Measurements from ENCODE around the gene NEK4.

NEK4 gene

DNA sequence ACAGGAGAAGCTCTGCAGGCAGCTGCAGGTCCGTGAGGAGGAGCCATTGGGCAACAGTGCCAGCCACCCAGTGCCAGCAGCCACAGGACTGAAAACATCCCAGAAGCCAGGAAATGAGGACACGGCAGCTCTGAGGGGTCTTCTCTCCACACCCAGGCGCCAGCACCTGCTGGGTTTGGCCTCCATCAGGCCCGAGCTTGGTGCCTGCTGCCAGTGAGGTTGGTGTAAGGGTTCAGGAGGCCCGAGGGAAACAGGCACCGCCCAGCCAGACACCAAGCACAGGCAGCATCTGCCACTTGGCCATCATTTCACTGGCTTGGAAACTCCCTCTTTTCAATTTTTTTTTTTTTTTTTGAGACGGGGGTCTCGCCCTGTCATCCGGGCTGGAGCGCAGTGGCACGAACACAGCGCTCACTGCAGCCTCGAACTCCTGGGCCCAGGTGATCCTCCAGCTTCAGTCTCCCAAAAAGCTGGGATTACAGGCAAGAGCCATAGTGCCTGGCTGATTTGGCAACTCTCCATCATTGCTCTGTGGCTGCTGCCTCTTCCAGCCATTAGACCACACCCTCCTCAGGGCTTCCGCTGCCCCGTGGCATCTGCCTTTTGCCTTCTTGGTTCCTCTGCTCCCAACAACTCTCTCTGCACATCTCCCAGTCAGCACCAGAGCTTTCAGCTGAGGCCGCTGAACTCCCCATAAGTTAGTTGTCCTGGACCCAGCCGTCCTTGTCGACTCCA is 22.4 kb upstream of the NEK4 start:
- DNase-seq (ENCODE audit: low read depth, low spot score), result no peak

DNA sequence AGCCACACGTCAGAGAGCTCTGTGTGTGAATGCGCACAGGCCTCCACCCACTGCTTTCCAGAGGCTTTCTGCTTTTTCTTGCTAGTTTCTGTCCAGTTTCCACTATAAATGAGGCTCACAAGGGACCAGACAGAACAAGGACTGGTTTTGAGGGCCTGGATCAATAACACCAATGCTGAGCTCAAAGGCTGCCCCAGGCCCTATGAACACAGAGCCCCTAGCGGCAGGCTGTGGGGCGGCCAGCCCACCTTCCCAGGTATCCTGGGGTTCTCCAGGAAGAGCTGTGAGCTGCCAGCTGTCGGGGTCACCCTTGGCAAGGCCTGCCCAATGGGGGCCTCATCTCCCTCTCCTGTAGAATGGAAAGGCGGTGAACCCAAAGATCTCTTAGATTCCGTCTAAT is 21.7 kb upstream of the NEK4 start:
- DNase-seq (ENCODE audit: low read depth, low spot score), result no peak

GRCh38 chr3:52791928-52792327 is 21.2 kb upstream of the NEK4 start:
- DNase-seq (ENCODE audit: low read depth, low spot score), result no peak

DNA sequence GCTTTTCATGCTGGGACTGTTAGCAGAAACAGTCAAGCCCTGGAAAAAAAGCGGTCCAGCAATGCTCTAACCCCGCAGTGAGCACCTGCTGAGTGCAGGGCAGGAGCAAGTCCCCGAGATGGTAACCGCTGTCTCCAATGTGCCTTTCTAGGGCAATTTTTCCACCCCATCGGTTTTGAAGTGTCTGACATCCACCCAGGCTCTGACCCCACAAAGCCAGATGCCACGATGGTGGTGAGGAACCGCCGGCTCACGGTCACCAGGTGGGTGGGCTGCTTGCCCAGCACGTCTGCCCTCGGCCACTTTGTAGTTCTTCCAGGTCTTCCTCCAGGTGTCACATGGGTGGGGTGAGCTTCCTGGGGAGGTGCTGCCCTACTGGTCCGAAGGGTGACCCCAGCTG is 20.6 kb upstream of the NEK4 start:
- DNase-seq (ENCODE audit: low read depth, low spot score), result no peak

DNA sequence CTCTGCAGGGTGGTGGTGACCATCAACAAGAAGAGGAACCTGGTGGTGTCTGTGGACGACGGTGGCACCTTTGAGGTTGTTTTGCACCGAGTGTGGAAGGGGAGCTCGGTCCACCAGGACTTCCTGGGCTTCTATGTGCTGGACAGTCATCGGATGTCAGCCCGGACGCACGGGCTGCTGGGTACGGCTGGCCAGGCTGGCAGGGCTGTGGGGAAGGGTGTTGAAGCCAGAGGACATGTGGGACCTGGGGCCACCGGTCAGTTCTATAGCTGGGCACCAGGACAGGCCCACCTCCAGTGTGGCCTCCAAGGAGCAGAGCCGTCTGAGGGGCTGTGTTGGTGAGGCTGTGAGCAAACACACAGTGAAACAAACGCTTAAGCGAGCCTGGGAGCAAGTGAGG is 20.0 kb upstream of the NEK4 start:
- no peak for DNase-seq (ENCODE audit: low read depth, low spot score)

- DNase-seq (ENCODE audit: low read depth, low spot score), result no peak
Observed at GRCh38 chr3:52790337-52790736, 19.6 kb upstream of the NEK4 start.

- DNase-seq (ENCODE audit: low read depth, low spot score), result no peak
Observed at GRCh38 chr3:52789746-52790040, 19.0 kb upstream of the NEK4 start.

DNA sequence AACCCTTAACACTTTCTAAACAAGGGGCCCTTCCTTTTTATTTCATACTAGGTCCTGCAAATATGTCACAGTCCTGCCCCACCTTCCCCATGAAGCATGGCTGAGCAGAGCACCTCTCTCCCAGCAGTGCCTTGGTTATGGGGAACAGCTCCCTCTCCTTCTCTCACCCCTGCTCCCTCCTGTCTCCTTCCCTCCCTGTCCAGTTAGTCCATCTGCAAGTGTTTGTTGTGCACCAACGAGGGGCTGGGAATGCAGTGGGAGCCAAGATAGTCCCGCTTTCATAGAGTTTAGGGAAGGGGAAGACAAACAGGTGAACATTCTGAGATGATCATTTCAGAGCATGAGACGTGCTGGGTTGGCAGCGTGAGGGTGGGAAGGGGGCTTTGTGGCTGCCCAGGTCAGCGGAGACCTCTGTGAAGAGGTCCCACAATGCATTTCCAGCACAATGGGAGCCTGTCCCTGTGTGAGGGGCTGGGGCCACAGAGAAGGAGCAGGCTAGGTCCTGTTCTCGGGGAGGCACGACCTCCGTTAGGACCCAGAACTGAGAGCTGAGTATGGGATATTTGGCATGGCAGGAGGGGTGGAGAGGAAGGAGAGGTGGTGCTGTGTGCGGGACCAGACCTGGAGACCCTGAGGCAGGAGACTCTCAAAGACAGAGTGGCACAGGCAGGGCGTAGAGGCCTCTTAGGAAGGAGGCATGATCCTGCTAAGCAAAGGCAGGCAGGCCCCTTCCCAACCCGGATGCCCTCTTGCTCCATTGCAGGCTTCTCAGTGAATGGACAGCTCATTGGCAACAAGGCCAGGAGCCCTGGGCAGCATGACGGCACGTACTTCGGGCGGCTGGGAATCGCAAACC is 18.4 kb upstream of the NEK4 start:
- no peak for DNase-seq (ENCODE audit: low read depth, low spot score)

GRCh38 chr3:52787672-52788625 is 17.2 kb upstream of the NEK4 start:
- DNase-seq (ENCODE audit: low read depth, low spot score), result no peak

DNA sequence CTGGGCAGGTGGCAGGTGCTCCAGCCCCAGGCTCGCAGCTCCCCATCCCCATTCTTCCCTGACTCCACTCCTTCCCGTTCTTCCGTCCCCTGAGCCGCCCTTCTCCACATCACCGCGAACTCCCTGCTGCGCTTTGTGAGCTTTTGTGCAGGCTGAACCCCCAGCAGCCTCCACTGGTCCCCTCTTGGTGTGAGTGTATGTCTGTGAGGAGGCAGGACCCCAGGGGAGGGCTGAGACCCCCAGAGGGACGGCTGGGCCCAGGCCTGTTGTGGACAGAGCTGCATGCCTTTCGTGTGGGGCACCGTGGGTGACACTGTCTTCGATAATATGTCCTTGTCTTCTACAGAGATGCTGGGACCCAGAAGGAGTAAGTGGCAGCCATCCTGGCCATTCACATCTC is 16.5 kb upstream of the NEK4 start:
- DNase-seq (ENCODE audit: low read depth, low spot score), result no peak

DNA sequence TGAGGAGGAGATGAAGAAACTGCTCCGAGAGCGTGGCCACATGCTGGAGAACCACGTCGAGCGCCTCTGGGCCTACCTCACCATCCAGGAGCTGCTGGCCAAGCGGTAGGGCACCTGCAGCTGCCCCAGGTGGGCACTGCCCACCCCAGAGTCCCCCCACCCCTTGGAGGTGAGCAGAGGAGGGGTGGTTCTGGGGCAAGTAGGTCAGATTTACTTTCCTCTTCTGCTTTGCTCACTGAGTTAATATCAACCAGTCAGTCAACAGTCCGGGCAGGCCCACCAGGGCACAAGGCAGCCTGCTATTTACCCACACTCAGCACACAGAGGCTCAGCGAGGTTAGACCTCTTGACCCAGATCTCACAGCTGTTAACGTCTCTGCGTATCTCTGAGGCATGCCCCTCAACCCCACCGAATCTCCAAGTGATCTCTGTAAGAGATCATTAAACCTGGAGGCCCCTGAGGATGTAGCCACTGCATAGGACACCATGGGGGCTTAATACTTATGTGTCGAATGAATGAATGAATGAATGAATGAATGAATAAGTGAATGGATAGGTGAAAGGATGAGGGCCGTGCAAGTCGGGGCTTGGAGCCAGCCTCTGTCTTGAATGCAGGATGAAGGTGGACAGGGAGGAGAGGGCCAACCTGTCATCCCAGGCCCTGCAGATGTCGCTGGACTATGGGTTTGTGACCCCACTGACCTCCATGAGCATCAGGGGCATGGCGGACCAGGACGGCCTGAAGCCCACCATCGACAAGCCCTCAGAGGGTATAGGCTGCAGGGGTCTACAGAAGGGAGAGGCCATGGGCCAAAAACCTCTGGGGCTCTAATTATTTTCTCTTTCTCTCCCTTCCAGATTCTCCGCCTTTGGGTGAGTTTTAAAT is 15.8 kb upstream of the NEK4 start:
- DNase-seq (ENCODE audit: low read depth, low spot score), result no peak

DNA sequence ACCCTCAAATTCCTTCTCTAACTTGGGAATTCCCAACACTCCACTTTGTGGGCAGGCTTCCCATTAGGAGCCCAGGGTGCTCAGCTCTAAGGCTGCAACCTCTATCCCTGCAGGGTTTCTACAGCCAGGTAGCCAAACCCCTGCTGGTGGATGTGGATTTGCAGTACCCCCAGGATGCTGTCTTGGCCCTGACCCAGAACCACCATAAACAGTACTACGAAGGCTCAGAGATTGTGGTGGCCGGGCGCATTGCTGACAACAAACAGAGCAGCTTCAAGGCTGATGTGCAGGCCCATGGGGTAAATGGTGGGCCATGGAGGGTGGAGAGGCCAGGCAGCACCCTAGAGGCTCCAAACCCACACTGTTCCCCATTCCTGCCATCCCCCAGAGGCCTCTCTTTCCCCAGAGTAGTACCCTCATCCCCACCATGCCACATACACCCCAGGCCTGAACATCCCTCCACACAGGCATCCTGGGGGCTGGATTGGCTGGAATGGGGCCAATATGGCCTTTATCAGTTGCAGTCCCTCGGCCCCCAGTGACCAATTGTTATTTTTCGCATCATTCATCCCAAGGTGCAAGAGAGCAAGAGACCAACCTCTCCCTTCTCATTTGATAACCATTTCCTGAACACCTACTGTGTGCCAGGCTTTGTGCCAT is 14.3 kb upstream of the NEK4 start:
- DNase-seq (ENCODE audit: low read depth, low spot score), result no peak

DNA sequence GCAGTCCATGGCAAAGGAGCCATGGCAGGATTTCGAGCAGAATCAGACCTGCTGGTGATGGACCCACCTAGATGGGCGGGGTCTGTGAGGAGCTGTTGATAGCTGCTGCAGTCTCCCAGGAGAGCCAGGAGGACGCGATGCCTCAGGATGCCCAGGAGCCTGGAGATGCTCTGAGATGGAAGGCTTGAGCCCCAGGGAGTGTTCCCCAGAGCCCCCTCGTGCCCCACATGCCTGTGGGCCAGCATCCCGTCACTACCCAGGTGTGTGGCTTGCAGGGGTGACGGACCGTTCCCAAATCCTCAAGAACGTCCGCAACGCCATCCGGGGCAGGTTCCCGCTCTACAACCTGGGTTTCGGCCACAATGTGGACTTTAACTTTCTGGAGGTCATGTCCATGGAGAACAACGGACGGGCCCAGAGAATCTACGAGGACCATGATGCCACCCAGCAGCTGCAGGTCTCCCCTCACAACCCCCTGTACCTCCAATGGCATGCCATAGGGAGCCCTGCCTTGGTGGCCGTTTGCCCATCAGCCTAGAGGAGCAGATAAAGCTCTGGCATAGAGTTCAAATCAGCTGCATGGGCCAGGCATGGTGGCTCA is 13.4 kb upstream of the NEK4 start:
- DNase-seq (ENCODE audit: low read depth, low spot score), result no peak

DNA sequence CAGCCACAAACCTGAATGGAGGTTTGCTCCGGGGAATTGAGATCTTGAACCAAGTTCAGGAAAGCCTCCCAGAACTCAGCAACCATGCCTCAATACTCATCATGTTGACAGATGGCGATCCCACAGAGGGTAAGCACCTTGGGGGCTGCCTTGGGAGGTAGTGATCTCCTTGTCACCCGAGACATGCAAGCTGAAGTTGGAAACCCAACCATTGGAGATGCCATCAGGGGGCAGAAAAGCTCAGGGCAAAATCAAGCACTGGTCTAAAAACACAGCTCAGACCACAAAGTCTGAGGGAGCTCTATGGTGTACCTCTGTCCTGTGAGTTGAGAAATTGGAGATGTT is 12.4 kb upstream of the NEK4 start:
- DNase-seq (ENCODE audit: low read depth, low spot score), result no peak

- DNase-seq (ENCODE audit: low read depth, low spot score), result no peak
Observed at GRCh38 chr3:52782412-52783210, 11.9 kb upstream of the NEK4 start.

- no peak for DNase-seq (ENCODE audit: low read depth, low spot score)
Observed at GRCh38 chr3:52781741-52782140, 11.0 kb upstream of the NEK4 start.

DNA sequence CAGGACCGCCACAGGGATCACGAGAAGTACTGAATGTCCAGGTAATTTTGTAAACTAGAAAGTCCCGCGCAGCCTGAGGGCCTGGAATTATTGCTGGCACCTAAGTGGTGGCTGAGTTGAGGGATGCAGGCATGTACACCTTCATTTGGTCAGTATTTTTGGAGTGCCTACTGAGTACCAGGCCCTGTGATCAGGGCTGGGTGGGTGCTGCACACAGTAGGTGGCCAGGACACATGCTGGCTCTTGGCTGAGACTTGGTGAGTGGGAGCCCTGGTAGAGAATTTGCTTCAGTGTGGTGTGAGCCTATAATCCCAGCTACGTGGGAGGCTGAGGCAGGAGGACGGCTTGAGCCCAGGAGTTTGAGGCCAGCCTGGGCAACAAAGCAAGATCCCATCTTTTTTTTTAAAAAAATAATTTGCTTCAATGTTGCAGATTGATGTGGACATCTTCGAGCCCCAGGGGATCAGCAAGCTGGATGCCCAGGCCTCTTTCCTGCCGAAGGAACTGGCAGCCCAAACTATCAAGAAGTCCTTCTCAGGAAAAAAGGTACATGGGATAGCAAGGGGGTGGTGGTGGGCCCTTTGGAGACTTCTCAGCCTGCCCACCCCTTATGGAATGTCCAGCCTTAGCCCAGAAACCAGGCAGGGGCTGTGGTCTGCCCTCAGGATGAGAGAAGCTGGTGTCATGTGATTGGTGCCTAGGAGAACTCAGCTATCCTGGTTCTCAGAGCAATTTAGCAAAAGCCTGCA is 9.3 kb upstream of the NEK4 start:
- no peak for DNase-seq (ENCODE audit: low read depth, low spot score)

- no peak for DNase-seq (ENCODE audit: low read depth, low spot score)
Observed at GRCh38 chr3:52779011-52779836, 8.5 kb upstream of the NEK4 start.
